Measurements from ENCODE around the gene NDUFA13. TPM values are rescaled to one million over a fixed set of nuclear protein-coding genes. Genes with fewer than 3 reads are reported as not detected.
A peak's percentile ranks its signal among the peaks of the same experiment; 100 is the strongest.

NDUFA13 gene
- total RNA-seq, 1 donor from 2014 or later = 60.4 TPM

GRCh38 chr19:19510432-19510831 lies 5.6 kb upstream of the NDUFA13 start:
- no peak for DNase-seq

- DNase-seq = no peak
Measured at GRCh38 chr19:19513682-19514081, 2.3 kb upstream of the NDUFA13 start.

GRCh38 chr19:19514215-19514657 lies 1.8 kb upstream of the NDUFA13 start:
- DNase-seq = peak; percentile 32

- no peak for DNase-seq
Measured at GRCh38 chr19:19514881-19515641, 964 bp upstream of the NDUFA13 start, which contains the start of gene TSSK6. Gene TSSK6 (minus strand): TSS chr19:19515548. CDS start chr19:19515427, 121 bp downstream.

- DNase-seq = no peak
Measured at GRCh38 chr19:19517235-19517619, 1.2 kb downstream of the NDUFA13 start.

- DNase-seq = no peak
Measured at GRCh38 chr19:19520989-19521388, 5.0 kb downstream of the NDUFA13 start.

GRCh38 chr19:19523177-19523576 lies 7.2 kb downstream of the NDUFA13 start:
- no peak for DNase-seq

- DNase-seq = no peak
Measured at GRCh38 chr19:19524053-19524452, 8.0 kb downstream of the NDUFA13 start.

- DNase-seq = no peak
Measured at GRCh38 chr19:19525611-19526380, 9.8 kb downstream of the NDUFA13 start.

- DNase-seq = no peak
Measured at GRCh38 chr19:19526581-19527370, 10.8 kb downstream of the NDUFA13 start.

- no peak for DNase-seq
Measured at GRCh38 chr19:19527371-19527656, 11.3 kb downstream of the NDUFA13 start.

GRCh38 chr19:19527674-19528625 lies 11.9 kb downstream of the NDUFA13 start:
- DNase-seq = no peak

GRCh38 chr19:19528721-19529490 lies 12.9 kb downstream of the NDUFA13 start, which contains the start of gene YJEFN3:
Gene YJEFN3 (plus strand): TSS chr19:19528911. CDS start chr19:19528933, 22 bp downstream.
- DNase-seq = peak; percentile 68

GRCh38 chr19:19529783-19530422 lies 13.9 kb downstream of the NDUFA13 start:
- DNase-seq = no peak

- peak; percentile 24 for DNase-seq
Measured at GRCh38 chr19:19530423-19530804, 14.4 kb downstream of the NDUFA13 start.

GRCh38 chr19:19530889-19531288 lies 14.9 kb downstream of the NDUFA13 start:
- no peak for DNase-seq

- peak; percentile 57 for DNase-seq
Measured at GRCh38 chr19:19531951-19532805, 16.2 kb downstream of the NDUFA13 start.

GRCh38 chr19:19532806-19533701 lies 17.0 kb downstream of the NDUFA13 start:
- no peak for DNase-seq
